HepG2 (cell line): ENCODE measurements around the gene AKIRIN1. TPM values are rescaled to one million over a fixed set of nuclear protein-coding genes. Genes with fewer than 3 reads are reported as not detected.
"Not testable (repeated sequence)": the region's sequence is repeated elsewhere in the genome, so short reads cannot be mapped to it uniquely, and the experiment has no call there.

Experiments
- ATAC-seq: fragments of 200-7000 bp; cut with Tn5 transposase; 3 replicates; pipeline ENCODE4 v1.9.1; 2020; ENCODE audit warnings: mild to moderate bottlenecking, moderate library complexity
- BruUV-seq: library from RNA; stranded (reverse); fragments of 400-500 nt; replicated peaks from 2 replicates; lab custom pipeline; 2021; lab: Mats Ljungman, UMichigan
- CTCF ChIA-PET: fragments of 300-600 bp; formaldehyde crosslinking; extraction: SDS; loops from one replicate; lab custom pipeline; 2021; ENCODE audit warnings: low total read pairs, inconsistent platforms, low intra/inter-chr PET ratio; lab: Yijun Ruan, JAX
- POLR2A ChIA-PET: fragments of 350-600 bp; sonication (Branson Sonifier 250); formaldehyde crosslinking; loops from one replicate; lab custom pipeline; 2020; ENCODE audit warnings: antibody characterized with exemption, inconsistent platforms; lab: Yijun Ruan, JAX
- DNase-seq: peaks from one replicate; pipeline ENCODE4 v3.0.0-alpha.2; 2015; ENCODE audit warnings: low spot score
- FAIRE-seq: peaks from 3 replicates; lab custom pipeline; 2011; peaks lifted over from hg19 to GRCh38; lab: Jason Lieb, UNC
- H2AFZ ChIP-seq: one replicate; pipeline ENCODE4 v1.6.1; 2011; ENCODE audit warnings: low read length, inconsistent platforms
- H3K27ac ChIP-seq: fragments of 300-600 bp; 3 replicates; pipeline ENCODE4 v1.8.0; 2011; ENCODE audit warnings: mixed run types, mild to moderate bottlenecking, mixed read lengths, low read length, inconsistent platforms; ENCODE audit not compliant: insufficient read depth; ENCODE audit errors: extremely low read length
- H3K27me3 ChIP-seq, 2 experiments: fragments of 200-600 bp in 1 of 2; 2 replicates in 1 of 2; 3 replicates in 1 of 2; pipeline versions ENCODE4 v1.6.0 to v1.8.0; 2011; ENCODE audit warnings: low read length in 2 of 2, mild to moderate bottlenecking in 2 of 2, moderate library complexity in 2 of 2, inconsistent platforms in 1 of 2; ENCODE audit not compliant: insufficient read depth in 2 of 2, control insufficient read depth in 1 of 2
- H3K36me3 ChIP-seq, 2 experiments: fragments of 200-600 bp in 1 of 2; replicated peaks in 1 of 2; 2 replicates in 1 of 2; 3 replicates in 1 of 2; pipeline versions ENCODE4 v1.5.1 to v1.8.0; 2011; ENCODE audit warnings: low read length in 2 of 2, inconsistent platforms in 1 of 2; ENCODE audit not compliant: insufficient read depth in 2 of 2, control insufficient read depth in 1 of 2
- H3K4me1 ChIP-seq: 2 replicates; pipeline ENCODE4 v1.5.1; 2012; ENCODE audit warnings: low read length, inconsistent platforms; ENCODE audit not compliant: insufficient read depth
- H3K4me2 ChIP-seq: 2 replicates; pipeline ENCODE4 v1.6.0; 2011; ENCODE audit warnings: low read depth, low read length, inconsistent platforms
- H3K4me3 ChIP-seq, 3 experiments: fragments of 200-600 bp in 1 of 3; sonication (generic), shearing (Covaris generic) in 1 of 3; replicated peaks in 1 of 3; 2 replicates each; pipeline ENCODE4 v1.5.1; 2011 to 2016; ENCODE audit warnings: low read length in 3 of 3, inconsistent platforms in 2 of 3, low read depth in 2 of 3, mild to moderate bottlenecking in 2 of 3, control low read depth in 1 of 3, mixed read lengths in 1 of 3; ENCODE audit not compliant: insufficient read depth in 1 of 3
- H3K79me2 ChIP-seq: one replicate; pipeline ENCODE4 v1.6.1; 2011; ENCODE audit warnings: low read length, inconsistent platforms; ENCODE audit not compliant: insufficient read depth
- H3K9ac ChIP-seq: 2 replicates; pipeline ENCODE4 v1.6.0; 2011; ENCODE audit warnings: mild to moderate bottlenecking, low read depth, low read length, inconsistent platforms; ENCODE audit not compliant: insufficient read depth
- H3K9me3 ChIP-seq: 2 replicates; pipeline ENCODE4 v1.5.1; 2012; ENCODE audit warnings: mild to moderate bottlenecking, low read length
- H4K20me1 ChIP-seq: 2 replicates; pipeline ENCODE4 v1.6.0; 2011; ENCODE audit warnings: inconsistent platforms, mild to moderate bottlenecking, low read length, moderate library complexity; ENCODE audit not compliant: insufficient read depth
- CBX1 ChIP-seq: IDR thresholded peaks from one replicate; pipeline ENCODE4 v1.6.1; 2016; ENCODE audit warnings: antibody characterized with exemption, low read depth
- WGBS: methylation state at CpG from one replicate; pipeline ENCODE4 v1.1.6; 2017; ENCODE audit warnings: low lambda C conversion rate; 5-methylcytosine and 5-hydroxymethylcytosine counted together
- in situ Hi-C: cut with HindIII; loops from 2 replicates; pipeline ENCODE4 v1.10.0; 2017; ENCODE audit warnings: low pct_unique_long_range_greater_than_20kb; ENCODE audit not compliant: extremely low pct_ligation_motif_present
- intact Hi-C: fragments of 100-400 bp; cut with micrococcal nuclease; formaldehyde crosslinking; loops from one replicate; pipeline ENCODE4 v1.10.0; 2022; ENCODE audit not compliant: unreplicated experiment
- polyA plus RNA-seq, 8 experiments: library from polyadenylated mRNA; depleted of rRNA in 3 of 8; stranded (reverse) in 7 of 8; unstranded in 1 of 8; fragments of >200 nt; fragmentation: Illumina TruSeq in 4 of 8; extraction: Trizol in 4 of 8; gene quantifications; 2 replicates each; pipeline versions ENCODE4 v1.2.1 to v1.2.3, GENCODE V29; 2011 to 2016; ENCODE audit warnings: low read depth in 4 of 8, missing spikeins in 1 of 8, mixed read lengths in 1 of 8; ENCODE audit not compliant: insufficient read depth in 1 of 8
- total RNA-seq, 5 experiments: library from RNA; depleted of rRNA; stranded (reverse); fragments of >200 nt; fragmentation: Illumina TruSeq; extraction: Trizol; gene quantifications; 2 replicates each; pipeline ENCODE4 v1.2.3, GENCODE V29; 2016; ENCODE audit warnings: low read depth in 1 of 5
- TF ChIP-seq, protein P1 (sequence below): sonication (generic); formaldehyde crosslinking; IDR thresholded peaks from 2 replicates; pipeline ENCODE4 v1.5.1; 2020; ENCODE audit warnings: mild to moderate bottlenecking, missing genetic modification reagents

The AKIRIN1 gene
- total and polyA plus RNA-seq, 2 of the 13 experiments (the other 11 are each of a cell fraction or from before 2014, with no cell fraction given) = 123 to 157 TPM

DNA sequence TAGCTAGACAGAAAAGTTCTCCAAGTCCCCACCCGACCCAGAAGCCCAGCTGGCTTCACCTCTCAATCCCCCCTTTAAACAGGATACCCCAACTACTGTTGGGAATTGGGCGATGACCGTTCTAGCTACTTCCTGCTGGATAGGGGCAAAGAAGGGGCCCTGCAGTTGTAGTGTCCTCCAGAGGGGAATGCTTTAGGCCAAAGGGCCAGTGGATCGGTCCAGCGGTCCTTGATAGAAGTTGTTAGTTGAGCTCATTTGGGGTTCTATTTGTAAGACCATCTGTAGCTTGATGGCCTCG is 12.9 kb upstream of the AKIRIN1 start:
- 99% methylated on average over 5 of the region's 6 CpGs for WGBS
- CTCF ChIA-PET, H3K27me3 ChIP-seq, H3K36me3 ChIP-seq, H3K4me2 ChIP-seq, DNase-seq, H3K4me3 ChIP-seq, FAIRE-seq, H3K4me1 ChIP-seq, POLR2A ChIA-PET, BruUV-seq, H2AFZ ChIP-seq, H3K79me2 ChIP-seq, in situ Hi-C loops, H4K20me1 ChIP-seq, H3K9ac ChIP-seq, H3K27ac ChIP-seq, ATAC-seq, intact Hi-C loops: not testable (repeated sequence)
- peaks cover 12% of the 10 kb centered on the region for H3K9me3 ChIP-seq
- TF ChIP-seq CBX1 = peak; percentile 39
- TF ChIP-seq, protein P1, sequence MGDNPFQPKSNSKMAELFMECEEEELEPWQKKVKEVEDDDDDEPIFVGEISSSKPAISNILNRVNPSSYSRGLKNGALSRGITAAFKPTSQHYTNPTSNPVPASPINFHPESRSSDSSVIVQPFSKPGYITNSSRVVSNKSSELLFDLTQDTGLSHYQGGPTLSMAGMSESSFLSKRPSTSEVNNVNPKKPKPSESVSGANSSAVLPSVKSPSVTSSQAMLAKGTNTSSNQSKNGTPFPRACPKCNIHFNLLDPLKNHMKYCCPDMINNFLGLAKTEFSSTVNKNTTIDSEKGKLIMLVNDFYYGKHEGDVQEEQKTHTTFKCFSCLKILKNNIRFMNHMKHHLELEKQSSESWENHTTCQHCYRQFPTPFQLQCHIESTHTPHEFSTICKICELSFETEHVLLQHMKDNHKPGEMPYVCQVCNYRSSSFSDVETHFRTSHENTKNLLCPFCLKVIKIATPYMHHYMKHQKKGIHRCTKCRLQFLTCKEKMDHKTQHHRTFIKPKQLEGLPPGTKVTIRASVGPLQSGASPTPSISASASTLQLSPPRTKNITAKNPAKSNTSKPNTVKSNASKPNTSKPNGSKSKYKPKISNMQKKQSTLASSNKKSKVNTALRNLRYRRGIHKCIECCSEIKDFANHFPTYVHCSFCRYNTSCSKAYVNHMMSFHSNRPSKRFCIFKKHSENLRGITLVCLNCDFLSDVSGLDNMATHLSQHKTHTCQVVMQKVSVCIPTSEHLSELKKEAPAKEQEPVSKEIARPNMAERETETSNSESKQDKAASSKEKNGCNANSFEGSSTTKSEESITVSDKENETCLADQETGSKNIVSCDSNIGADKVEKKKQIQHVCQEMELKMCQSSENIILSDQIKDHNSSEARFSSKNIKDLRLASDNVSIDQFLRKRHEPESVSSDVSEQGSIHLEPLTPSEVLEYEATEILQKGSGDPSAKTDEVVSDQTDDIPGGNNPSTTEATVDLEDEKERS (CRISPR knock-in tag) = peak; percentile 63; the same call in 1 of the 2 replicates

DNA sequence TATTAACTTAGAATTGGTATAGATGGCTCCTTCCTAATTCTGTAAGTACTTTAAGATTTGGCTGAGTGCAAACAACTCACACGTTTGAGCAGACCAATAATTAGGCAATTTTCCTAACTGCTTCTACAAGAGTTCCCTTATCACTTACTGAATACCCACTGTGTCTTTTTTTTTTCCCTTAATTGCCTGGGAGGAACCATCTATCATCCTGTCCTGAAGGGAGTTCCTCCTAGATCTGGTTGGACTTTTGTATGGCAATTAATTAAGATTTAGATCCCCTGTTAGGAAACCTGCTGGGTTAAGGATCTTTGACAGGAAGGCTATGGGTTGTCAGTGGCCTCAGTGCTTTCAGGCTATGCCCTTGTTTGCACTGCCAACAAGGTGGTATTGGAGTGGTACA is 11.7 kb upstream of the AKIRIN1 start:
- H2AFZ ChIP-seq, H3K4me2 ChIP-seq, DNase-seq, H3K4me3 ChIP-seq, POLR2A ChIA-PET, ATAC-seq, BruUV-seq, H3K27ac ChIP-seq, CTCF ChIA-PET, intact Hi-C loops, H4K20me1 ChIP-seq, H3K79me2 ChIP-seq, H3K27me3 ChIP-seq, H3K9ac ChIP-seq, in situ Hi-C loops, H3K4me1 ChIP-seq, H3K36me3 ChIP-seq, FAIRE-seq: not testable (repeated sequence)
- peaks cover 12% of the 10 kb centered on the region for H3K9me3 ChIP-seq
- 90% methylated on average over 1 of the region's 1 CpG for WGBS
